Measurements from ENCODE around the gene LRBA.

Gene LRBA

DNA sequence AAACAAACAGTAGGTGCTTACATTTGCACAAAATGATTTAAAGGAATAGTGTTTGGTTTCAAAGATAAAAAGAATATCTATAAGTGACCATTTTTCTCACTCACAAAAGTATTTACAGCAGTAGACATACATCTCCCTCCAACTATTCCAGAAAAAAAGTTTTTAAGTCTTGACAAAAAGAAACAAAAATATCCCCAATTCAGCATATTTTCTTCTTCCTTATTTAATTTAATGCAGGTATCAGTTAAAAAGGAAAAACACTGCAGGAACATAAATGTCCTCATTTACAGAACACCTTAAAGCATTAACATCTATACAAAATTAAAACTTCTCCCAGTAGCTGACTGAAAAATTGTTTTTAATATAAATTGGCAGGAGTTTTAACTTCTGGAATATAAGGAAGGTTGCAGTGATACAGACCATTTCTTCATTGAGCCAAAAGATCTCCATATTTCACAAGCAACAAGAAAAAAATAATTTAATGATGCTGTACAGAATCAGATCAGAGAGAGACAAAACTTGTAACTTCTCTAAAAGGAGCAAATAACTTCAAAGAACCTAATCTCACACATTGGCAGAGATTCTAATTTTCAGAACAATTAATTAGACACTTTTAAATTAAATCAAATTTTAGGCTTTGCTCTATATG is 428.8 kb downstream of the LRBA start:
- H3K27ac ChIP-seq: no peak overlapping the region
- TF ChIP-seq, protein P1, sequence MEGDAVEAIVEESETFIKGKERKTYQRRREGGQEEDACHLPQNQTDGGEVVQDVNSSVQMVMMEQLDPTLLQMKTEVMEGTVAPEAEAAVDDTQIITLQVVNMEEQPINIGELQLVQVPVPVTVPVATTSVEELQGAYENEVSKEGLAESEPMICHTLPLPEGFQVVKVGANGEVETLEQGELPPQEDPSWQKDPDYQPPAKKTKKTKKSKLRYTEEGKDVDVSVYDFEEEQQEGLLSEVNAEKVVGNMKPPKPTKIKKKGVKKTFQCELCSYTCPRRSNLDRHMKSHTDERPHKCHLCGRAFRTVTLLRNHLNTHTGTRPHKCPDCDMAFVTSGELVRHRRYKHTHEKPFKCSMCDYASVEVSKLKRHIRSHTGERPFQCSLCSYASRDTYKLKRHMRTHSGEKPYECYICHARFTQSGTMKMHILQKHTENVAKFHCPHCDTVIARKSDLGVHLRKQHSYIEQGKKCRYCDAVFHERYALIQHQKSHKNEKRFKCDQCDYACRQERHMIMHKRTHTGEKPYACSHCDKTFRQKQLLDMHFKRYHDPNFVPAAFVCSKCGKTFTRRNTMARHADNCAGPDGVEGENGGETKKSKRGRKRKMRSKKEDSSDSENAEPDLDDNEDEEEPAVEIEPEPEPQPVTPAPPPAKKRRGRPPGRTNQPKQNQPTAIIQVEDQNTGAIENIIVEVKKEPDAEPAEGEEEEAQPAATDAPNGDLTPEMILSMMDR (conservative IDR thresholded peaks at IDR 0.05): no peak

DNA sequence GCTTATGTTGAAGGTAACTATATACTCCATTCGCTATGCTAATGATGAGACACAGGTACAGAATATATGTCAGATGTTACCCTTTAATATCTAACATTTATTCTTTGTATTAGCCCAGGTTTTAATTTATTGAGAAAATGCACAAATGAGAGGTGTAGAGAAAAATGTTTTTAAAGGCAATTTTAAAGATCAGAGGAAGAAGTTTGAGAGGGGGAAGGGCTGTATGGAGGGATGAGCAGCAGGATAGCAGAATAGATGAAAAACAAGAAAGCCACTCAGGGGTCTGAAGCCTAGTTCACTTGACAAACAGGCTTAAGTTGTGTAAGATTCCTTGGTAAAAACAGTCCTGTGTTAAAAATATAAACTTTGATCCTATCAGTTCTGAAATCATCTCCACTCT is 429.5 kb downstream of the LRBA start:
- TF ChIP-seq, protein P1 (conservative IDR thresholded peaks at IDR 0.05): no peak
- no peak overlapping the region for H3K27ac ChIP-seq

DNA sequence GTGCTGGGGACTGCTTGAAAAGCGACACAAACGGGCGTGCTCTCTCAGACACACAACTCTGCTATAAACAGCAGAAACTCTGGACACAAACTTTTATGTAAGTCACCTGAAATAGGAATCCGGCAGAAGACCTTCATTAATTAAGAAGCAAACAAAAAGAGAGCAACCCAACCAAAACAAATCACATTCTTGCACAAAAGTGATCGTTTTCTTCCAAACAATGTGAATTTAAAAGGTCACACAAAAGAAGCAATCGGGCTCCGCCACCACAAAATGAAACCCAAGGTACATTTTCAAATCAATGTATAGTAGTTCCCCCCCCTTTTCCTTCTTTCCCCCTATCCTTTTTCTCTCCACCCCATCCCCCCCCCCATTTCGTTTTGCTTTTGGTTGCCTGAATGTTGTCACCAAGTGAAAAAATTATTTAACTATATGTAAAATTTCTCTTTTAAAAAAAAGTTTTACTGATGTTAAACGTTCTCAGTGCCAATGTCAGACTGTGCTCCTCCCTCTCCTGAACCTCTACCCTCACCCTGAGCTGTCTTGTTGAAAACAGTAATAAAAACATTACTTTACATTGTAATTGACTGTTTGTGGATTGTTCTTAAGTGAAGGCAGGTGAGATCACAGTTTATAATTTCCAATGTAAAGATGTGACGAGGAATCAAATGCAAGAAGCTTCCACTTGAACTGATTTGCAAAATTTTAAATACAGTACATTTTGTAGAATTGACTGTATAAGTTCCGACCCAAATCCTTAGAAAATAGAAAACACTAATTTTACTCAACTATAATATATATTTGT is 430.8 kb downstream of the LRBA start:
- TF ChIP-seq, protein P1 (conservative IDR thresholded peaks at IDR 0.05): no peak
- no peak overlapping the region for H3K27ac ChIP-seq

DNA sequence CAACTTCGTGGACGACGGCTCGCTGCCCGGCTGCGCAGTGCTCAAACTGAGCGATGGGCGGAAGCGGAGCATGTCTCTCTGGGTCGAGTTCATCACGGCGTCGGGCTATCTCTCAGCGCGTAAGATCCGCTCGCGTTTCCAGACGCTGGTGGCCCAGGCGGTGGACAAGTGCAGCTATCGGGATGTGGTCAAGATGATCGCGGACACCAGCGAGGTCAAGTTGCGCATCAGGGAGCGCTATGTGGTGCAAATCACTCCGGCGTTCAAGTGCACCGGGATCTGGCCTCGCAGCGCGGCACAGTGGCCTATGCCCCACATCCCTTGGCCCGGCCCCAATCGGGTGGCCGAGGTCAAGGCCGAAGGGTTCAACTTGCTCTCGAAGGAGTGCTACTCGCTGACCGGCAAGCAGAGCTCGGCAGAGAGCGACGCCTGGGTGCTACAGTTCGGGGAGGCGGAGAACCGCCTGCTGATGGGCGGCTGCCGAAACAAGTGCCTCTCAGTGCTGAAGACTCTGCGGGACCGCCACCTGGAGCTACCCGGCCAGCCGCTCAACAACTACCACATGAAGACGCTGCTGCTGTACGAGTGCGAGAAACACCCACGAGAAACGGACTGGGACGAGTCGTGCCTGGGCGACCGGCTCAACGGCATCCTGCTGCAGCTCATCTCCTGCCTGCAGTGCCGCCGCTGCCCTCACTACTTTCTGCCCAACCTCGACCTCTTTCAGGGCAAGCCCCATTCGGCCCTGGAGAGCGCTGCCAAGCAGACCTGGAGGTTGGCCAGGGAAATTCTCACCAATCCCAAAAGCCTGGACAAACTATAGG is 431.6 kb downstream of the LRBA start:
- TF ChIP-seq, protein P1 (conservative IDR thresholded peaks at IDR 0.05): no peak

DNA sequence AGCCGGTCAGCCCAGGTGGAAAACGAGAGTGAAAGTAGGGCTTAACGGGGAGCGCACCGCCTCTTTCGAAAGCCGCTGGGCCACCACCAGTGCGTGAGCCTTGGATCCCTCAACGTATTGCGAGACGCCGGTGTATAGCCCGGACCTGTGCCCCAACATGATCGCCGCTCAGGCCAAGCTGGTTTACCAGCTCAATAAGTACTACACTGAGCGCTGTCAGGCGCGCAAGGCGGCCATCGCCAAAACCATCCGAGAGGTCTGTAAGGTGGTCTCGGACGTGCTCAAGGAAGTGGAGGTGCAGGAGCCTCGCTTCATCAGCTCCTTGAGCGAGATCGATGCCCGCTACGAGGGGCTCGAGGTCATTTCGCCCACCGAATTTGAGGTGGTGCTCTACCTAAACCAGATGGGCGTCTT is 432.2 kb downstream of the LRBA start:
- H3K27ac ChIP-seq: no peak overlapping the region
- TF ChIP-seq, protein P1 (conservative IDR thresholded peaks at IDR 0.05): no peak

More for the DNA sequence above, 431.6 kb downstream of the LRBA start:
- no peak overlapping the region for H3K27ac ChIP-seq

DNA sequence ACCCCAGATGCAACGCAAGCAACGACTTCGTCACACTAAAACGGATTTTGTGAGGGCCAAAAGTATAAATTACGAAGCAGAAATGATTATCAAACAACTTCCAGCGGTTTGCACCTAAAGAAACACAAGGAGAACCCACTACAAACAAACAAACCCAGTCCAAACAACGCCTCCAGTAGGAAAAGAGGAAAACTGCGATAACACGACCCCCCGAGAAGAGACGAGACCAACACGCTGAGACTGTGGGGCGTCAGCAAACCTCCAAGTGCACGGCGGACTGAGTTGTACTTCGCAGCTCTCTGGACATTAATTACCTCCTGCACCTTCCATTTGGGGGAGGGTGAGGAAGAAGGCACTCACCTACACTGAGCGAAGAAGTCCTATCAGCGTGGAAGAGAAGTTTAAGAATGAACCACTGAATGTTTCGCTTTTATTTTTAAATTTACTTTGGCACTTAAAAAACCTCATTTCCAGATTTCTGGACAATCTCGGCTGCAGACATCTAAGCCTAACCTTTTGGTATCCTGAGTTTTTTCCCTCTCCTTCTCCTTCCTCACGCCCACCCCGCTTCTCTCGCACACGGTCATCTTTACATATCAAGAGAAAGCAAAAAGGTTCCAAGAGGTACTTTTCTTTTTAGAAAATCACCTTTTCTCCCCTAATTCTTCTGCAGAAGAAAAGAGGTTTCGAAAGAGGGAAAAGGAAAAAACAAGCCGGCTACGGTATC is 432.8 kb downstream of the LRBA start, which contains the start of gene MAB21L2:
MAB21L2 (plus strand) TSS at position 6 of the 727 bp plus-strand sequence. CDS start 879 bp downstream, outside the sequence.
- H3K27ac ChIP-seq: no peak within 1 kb of the TSS
- TF ChIP-seq, protein P1 (conservative IDR thresholded peaks at IDR 0.05): no peak
